GM19023 (cell line): ENCODE data around the gene IGSF10.
A peak's percentile ranks its signal among the peaks of the same experiment; 100 is the strongest.
"Not testable (repeated sequence)": the region's sequence is repeated elsewhere in the genome, so short reads cannot be mapped to it uniquely, and the experiment has no call there.

Source experiments
- ATAC-seq: cut with Tn5 transposase; IDR thresholded peaks from one replicate; pipeline ENCODE4 v1.9.1; 2021; ENCODE audit warnings: mild to moderate bottlenecking, moderate library complexity; ENCODE audit not compliant: unreplicated experiment

Gene IGSF10

GRCh38 chr3:151460774-151461450 lies at the start of gene IGSF10:
TSS of gene IGSF10 (minus strand) at chr3:151461061. CDS start at chr3:151458709, 2,352 bp downstream.
- no peak for ATAC-seq

- not testable (repeated sequence) for ATAC-seq
Observed at GRCh38 chr3:151509468-151510135, 48.7 kb upstream of the IGSF10 start.

- no peak for ATAC-seq
Observed at GRCh38 chr3:151504606-151505005, 43.7 kb upstream of the IGSF10 start.

GRCh38 chr3:151503074-151503473 lies 42.2 kb upstream of the IGSF10 start:
- ATAC-seq = no peak

GRCh38 chr3:151501923-151502632 lies 41.2 kb upstream of the IGSF10 start:
- no peak for ATAC-seq

GRCh38 chr3:151501171-151501922 lies 40.5 kb upstream of the IGSF10 start:
- no peak for ATAC-seq

GRCh38 chr3:151499168-151499567 lies 38.3 kb upstream of the IGSF10 start:
- ATAC-seq = no peak

- ATAC-seq = no peak
Observed at GRCh38 chr3:151491525-151491924, 30.7 kb upstream of the IGSF10 start.

- not testable (repeated sequence) for ATAC-seq
Observed at GRCh38 chr3:151487833-151488232, 27.0 kb upstream of the IGSF10 start.

- ATAC-seq = no peak
Observed at GRCh38 chr3:151483961-151484520, 23.2 kb upstream of the IGSF10 start.

GRCh38 chr3:151483488-151483887 lies 22.6 kb upstream of the IGSF10 start:
- ATAC-seq = no peak

GRCh38 chr3:151480492-151480891 lies 19.6 kb upstream of the IGSF10 start:
- no peak for ATAC-seq

- ATAC-seq = no peak
Observed at GRCh38 chr3:151479452-151479851, 18.6 kb upstream of the IGSF10 start.

- ATAC-seq = no peak
Observed at GRCh38 chr3:151478335-151478697, 17.5 kb upstream of the IGSF10 start.

GRCh38 chr3:151477591-151478334 lies 16.9 kb upstream of the IGSF10 start:
- no peak for ATAC-seq

GRCh38 chr3:151476344-151477018 lies 15.6 kb upstream of the IGSF10 start:
- no peak for ATAC-seq

- peak; percentile 74 for ATAC-seq
Observed at GRCh38 chr3:151468284-151468917, 7.5 kb upstream of the IGSF10 start.

GRCh38 chr3:151467069-151467468 lies 6.2 kb upstream of the IGSF10 start:
- ATAC-seq = no peak

GRCh38 chr3:151462991-151463390 lies 2.1 kb upstream of the IGSF10 start:
- ATAC-seq = no peak
